Skeletal muscle cell (primary cell): ENCODE measurements around the gene BCCIP.

Experiments used
- DNase-seq: peaks from one replicate; pipeline ENCODE4 v3.0.0-alpha.2; 2010; ENCODE audit warnings: low read depth
- H3K4me3 ChIP-seq: 2 replicates; pipeline ENCODE4 v1.5.1; 2011; ENCODE audit warnings: low read depth, mild to moderate bottlenecking, control low read depth, low read length, moderate library complexity

Gene BCCIP

DNA sequence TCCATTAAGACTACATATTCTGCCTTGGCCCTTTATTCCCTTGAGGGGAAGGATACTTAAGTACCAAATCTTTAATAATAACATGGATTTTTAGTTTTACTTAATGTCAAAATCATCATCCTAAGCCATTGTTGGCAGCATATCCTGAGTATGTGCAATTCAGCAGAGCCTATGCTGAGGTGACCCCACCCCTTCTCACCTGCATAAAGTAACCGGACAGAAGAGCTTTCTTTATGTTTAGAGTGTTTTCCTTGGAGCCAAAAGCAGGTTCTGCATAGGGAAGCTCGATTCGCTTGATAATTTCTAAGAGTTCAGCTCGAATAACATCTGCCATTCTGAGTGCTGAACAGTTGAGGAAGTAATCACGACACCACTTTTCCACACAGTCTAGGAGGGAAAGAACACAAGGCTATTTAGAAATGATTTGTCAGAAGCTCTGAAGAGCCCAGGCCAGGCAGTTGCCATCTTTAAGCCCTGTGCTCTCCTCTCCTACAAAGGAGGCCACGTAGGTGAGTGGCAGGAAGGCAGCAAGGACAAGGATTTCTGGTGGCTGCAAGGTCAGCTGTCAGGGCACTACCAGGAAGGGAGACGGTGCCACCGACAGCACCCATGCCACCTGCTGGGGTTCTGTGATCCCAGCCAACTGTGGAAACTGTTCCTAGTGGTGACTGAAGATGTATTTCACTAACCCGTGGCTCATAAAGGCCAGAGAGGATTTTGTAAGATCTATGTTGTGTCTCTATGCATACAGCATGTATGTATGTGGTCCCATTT is 15.6 kb downstream of the BCCIP start:
- no peak for DNase-seq
- H3K4me3 ChIP-seq: no peak overlapping the region

DNA sequence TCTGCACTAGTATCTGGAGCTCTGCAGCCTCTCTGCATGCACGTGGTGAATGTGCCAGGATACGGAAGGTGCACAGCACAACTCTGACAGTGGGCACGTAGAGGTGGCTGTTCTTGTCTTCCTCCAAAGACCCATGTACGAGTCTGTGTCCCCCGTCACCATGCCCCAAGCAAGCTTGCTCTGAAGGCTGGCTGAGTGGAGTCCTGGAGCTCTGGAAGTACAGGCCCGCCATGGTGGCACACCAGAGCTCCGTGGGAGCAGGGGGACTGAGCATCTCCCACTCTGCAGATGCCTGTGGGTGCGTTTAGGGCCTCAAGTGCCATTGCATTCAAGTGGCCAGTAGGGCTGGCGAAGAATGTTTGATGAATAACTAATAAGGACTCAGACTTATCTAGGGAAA is 17.1 kb downstream of the BCCIP start:
- no peak overlapping the region for H3K4me3 ChIP-seq
- DNase-seq: no peak

DNA sequence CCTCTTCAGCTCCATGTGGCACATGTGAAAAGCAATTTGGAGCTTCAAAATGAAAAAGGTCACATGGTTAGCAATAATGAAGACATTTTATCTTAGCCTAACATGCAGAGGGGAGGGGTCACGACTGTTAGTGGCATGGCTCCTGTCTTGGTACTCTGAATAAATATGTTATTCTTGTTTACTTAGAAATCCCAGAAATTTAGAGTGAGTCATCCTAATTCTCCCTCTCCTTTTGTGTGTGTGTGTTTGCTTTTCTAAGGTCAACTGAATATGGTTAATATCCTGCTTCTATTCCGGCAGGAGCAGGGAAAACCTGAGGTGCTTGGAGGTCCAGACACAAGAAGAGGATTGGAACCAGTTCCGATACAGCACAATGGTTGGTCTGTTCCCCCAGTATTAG is 17.6 kb downstream of the BCCIP start:
- DNase-seq: no peak

DNA sequence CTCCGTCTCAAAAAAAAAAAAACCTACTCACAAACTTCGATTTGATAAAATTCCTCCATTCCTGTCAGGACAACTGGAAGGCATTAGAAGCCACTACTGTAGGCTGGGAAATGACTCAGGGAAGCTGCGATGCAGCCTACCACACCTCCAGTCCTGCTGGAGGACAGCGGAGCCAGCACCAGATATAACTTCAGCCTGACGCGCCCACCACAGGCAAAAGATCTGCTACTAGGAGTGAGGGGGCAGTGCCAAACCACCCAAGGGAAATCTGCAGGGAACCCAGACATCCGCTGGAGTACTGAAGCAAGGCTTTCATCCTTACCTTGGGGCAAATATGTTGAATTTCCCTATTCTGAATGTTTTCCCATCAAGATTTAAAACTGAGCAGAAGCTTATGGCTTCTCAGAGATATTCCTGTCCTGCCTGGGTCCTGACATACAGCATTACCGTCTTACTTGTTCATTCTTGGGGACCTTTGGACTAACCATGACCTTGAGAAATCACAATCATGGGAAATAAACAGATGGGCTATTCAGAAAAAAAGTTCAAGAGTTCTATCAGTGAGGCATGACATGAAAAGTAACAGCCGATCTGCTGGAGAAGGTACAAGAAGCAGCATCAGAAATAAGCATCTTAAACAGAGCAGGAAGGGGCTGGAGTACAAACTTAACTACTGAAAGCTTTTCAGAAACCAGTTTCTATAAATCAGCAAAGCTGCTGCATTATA is 20.4 kb downstream of the BCCIP start:
- no peak overlapping the region for H3K4me3 ChIP-seq
- DNase-seq: no peak

More for the DNA sequence above, 17.6 kb downstream of the BCCIP start:
- no peak overlapping the region for H3K4me3 ChIP-seq

DNA sequence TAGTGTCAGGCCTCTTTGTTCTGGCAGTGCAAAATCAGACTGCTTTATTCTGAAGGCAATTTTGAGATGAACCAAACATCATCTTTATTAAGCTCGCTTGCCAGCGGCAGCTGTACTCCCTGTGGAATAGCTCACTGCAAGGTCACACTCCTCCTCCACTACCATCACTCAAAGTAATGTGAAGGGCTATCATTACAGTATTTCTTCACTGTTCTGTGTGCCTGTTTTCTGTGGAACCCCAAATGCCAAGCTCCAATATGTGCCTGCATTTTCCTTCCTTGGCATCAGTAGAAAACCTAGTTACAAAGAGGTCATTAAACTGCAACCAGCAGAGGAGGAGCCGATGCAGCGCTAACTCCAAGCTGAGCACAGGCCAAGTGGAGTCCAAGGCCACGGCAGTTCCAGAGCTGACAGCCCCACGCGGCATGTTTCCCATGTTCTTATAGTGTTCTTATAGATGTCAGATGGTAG is 21.4 kb downstream of the BCCIP start:
- DNase-seq: no peak
- H3K4me3 ChIP-seq: no peak overlapping the region

- no peak for DNase-seq
- H3K4me3 ChIP-seq: no peak overlapping the region
Observed at GRCh38 chr10:125845617-125846016, 22.3 kb downstream of the BCCIP start.

- no peak for DNase-seq
- H3K4me3 ChIP-seq: no peak overlapping the region
Observed at GRCh38 chr10:125846894-125847293, 23.5 kb downstream of the BCCIP start.

GRCh38 chr10:125848371-125848770 is 25.0 kb downstream of the BCCIP start:
- H3K4me3 ChIP-seq: no peak overlapping the region
- no peak for DNase-seq

GRCh38 chr10:125848857-125849256 is 25.5 kb downstream of the BCCIP start:
- no peak overlapping the region for H3K4me3 ChIP-seq
- no peak for DNase-seq

DNA sequence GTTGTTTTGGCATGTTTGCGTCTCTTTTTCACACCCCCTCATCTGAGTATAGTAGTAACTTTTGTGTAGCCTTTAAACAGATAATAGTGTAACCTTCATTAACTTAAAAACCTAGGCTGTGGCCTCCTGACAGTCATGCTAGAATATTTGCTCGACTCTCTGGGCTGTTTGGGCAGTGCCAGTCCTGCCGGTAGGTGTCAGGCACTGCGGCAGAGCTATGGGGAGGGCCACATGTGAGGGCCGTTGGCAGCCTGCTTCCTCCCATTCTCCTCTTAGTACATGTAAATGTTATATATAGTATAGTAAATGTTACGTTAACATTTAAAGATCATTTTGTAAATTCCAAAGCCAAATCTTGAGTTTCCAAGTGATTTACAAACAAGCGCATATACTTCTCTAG is 26.1 kb downstream of the BCCIP start:
- no peak overlapping the region for H3K4me3 ChIP-seq

GRCh38 chr10:125850766-125851731 is 27.7 kb downstream of the BCCIP start:
- DNase-seq: no peak
- no peak overlapping the region for H3K4me3 ChIP-seq

More for the DNA sequence above, 26.1 kb downstream of the BCCIP start:
- DNase-seq: no peak

- no peak for DNase-seq
- no peak overlapping the region for H3K4me3 ChIP-seq
Observed at GRCh38 chr10:125852487-125852886, 29.1 kb downstream of the BCCIP start.

DNA sequence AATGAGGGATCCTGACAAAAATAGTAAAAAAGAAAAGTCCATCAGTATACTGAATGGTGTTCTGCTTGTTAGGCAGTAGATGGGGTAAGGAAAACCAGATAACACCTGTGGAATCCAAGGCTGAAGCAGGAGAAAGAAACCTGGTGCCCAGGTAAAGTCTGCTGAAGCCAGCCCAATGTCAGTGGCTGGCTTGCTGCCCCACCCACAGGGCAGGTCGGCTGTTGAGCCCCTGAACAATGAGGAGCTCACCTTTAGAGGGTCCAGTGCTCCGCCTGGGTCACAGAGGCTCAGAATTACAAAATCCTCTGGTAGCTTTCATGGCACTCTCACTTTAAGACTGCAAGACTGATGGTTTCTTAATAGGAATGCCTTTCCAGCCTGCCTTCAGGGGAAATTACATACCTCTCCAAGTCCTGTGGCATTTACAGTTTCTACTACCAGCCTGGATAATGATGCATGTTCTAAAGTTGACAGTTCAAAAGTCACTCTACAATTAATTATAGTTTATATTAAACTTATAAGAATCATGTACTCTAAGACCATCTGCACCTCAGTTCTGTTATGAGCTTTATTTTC is 33.9 kb downstream of the BCCIP start:
- no peak overlapping the region for H3K4me3 ChIP-seq
- DNase-seq: no peak

DNA sequence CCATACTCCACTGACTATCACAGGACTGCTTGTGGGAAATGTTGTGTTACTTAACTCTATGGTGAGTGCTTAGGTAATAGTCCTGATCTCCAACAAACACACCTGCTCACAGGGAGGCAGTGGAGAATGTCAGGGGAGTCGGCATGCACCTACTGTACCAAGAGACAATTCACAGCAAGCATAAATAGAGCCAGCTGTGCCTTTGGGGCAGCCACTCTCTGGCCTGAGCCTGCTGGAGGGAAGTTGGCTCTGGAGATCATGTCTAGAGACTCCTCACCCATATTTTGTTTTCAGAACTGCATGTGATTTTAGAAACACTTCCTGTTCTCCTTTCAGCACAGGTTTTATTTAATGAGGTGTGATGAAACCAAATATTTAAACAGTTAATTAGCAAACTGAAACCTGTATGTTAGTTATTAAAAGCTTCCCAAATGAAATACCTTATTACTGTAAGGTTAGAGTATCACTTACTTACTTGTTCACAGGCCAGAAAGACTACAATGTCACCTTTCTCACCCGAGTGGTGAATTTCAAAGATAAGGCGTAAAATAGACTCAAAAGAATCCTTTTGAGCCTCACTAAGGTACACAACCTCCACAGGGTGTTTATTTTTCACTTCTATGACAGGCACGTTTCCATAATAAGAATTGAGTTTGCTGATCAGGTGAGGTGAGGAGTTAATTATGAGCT is 35.9 kb downstream of the BCCIP start:
- H3K4me3 ChIP-seq: no peak overlapping the region
- no peak for DNase-seq

DNA sequence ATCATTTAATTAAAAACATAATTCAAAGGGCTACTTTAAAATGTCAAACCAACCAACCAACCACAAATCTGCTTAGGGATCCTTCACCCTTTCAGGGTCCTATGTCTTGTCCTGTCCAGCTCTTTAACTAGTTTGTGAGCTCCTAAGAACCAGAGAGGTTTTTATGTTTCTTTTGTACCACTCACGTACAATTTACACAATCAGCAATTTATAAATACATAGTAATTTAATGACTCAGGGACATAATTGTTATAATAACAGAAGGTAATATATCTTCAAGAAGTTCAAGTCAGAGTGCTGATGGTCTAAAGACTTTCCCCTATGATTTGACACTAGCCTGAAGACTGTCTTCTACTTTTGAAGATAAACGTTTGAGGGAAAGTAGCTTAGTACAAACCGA is 41.8 kb downstream of the BCCIP start:
- no peak for DNase-seq
- H3K4me3 ChIP-seq: no peak overlapping the region

- no peak for DNase-seq
Observed at GRCh38 chr10:125866421-125867029, 43.2 kb downstream of the BCCIP start.

DNA sequence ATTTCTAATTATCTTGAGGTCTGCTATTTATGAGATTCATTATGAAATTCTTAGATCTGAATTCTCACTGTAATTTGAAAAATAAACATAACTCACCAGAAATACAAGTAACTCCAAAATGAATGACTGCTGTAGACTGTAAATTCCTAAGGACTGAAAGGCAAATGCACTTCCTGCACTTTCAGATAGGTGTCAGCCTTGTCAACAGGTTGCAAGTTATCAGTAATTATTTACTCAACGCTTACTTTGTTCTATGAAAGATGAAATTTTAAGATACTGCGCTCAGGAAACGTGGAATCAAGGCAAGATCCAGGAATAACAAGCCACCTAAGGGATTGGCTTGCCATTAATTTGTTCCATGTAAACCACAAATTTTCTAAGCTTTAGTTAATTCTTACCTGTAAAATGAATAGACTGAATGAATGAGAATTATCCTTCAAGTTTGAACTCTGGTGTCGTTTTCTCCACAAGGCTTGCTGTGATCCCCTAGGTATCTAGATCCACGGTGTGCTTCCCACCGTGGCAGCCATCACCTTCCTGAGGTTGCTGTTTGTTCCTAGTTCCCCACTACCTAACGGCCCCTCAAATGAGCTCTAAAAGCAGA is 45.1 kb downstream of the BCCIP start:
- no peak for DNase-seq

More at GRCh38 chr10:125866421-125867029, 43.2 kb downstream of the BCCIP start:
- no peak overlapping the region for H3K4me3 ChIP-seq

DNA sequence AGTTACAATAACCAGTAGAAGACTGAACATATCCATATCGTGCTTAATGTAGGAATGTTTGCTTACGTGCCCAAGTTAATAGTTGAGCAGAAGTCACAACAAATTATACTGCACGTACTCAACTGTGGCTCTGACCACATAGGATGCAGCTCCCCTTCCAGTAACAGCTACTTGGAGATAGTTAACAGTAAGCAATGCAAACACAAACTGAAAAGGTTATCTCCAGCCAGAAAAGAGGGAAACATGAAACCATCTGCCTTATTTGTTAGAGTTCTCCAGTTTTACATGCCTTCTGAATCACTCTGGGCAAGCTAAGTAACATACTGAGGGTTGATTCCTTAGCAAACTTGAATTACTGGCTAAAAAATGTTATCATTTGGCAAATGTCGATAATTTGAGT is 48.0 kb downstream of the BCCIP start:
- DNase-seq: no peak
- H3K4me3 ChIP-seq: no peak overlapping the region

More for the DNA sequence above, 45.1 kb downstream of the BCCIP start:
- H3K4me3 ChIP-seq: no peak overlapping the region
